GM23338 (cell line): ENCODE results near the gene NET1.

Experiments
- CREB1 ChIP-seq: fragments of 250-450 bp; sonication (Bioruptor Pico); IDR thresholded peaks from 2 replicates; pipeline ENCODE4 v1.5.0; 2020; ENCODE audit warnings: low read depth, mild to moderate bottlenecking, moderate library complexity
- EZH2 ChIP-seq: fragments of 200-600 bp; sonication (generic); IDR thresholded peaks from one replicate; pipeline ENCODE4 v1.8.0; 2017; ENCODE audit warnings: antibody characterized with exemption, mild to moderate bottlenecking, low read depth; ENCODE audit not compliant: unreplicated experiment
- EZH2phosphoT487 ChIP-seq: fragments of 200-600 bp; sonication (generic); IDR thresholded peaks from one replicate; pipeline ENCODE4 v1.8.1; 2018; ENCODE audit warnings: antibody characterized with exemption; ENCODE audit not compliant: unreplicated experiment
- NANOG ChIP-seq: IDR thresholded peaks from 2 replicates; pipeline ENCODE4 v1.6.1; 2016; ENCODE audit warnings: antibody characterized with exemption, borderline replicate concordance
- POLR2AphosphoS5 ChIP-seq: IDR thresholded peaks from 2 replicates; pipeline ENCODE4 v1.6.1; 2016; ENCODE audit warnings: antibody characterized with exemption, low read depth
- STAT1 ChIP-seq: IDR thresholded peaks from one replicate; pipeline ENCODE4 v1.6.1; 2016; ENCODE audit warnings: antibody characterized with exemption; ENCODE audit not compliant: unreplicated experiment
- ZNF114 ChIP-seq: fragments of 250-450 bp; sonication (Bioruptor Pico); IDR thresholded peaks from 2 replicates; pipeline ENCODE4 v1.5.0; 2020; ENCODE audit warnings: mild to moderate bottlenecking, moderate library complexity
- ZNF331 ChIP-seq: fragments of 250-450 bp; sonication (Bioruptor Pico); IDR thresholded peaks from 2 replicates; pipeline ENCODE4 v1.5.0; 2020; ENCODE audit warnings: low read depth, mild to moderate bottlenecking, moderate library complexity
- TF ChIP-seq, protein P1 (sequence below), 2 experiments: fragments of 200-600 bp in 1 of 2; sonication (generic) in 1 of 2; conservative IDR thresholded peaks; 2 replicates each; pipeline versions ENCODE4 v1.5.1 to v1.6.1; 2016 to 2017; ENCODE audit warnings: antibody characterized with exemption in 2 of 2, low read depth in 2 of 2, mild to moderate bottlenecking in 2 of 2, moderate library complexity in 1 of 2
- TF ChIP-seq, protein P2 (sequence below): IDR thresholded peaks from one replicate; pipeline ENCODE4 v1.6.1; 2018; ENCODE audit warnings: antibody characterized with exemption; ENCODE audit not compliant: unreplicated experiment
- TF ChIP-seq, protein P3 (sequence below): fragments of 250-450 bp; sonication (Bioruptor Pico); IDR thresholded peaks from 2 replicates; pipeline ENCODE4 v1.5.0; 2020; ENCODE audit warnings: mild to moderate bottlenecking, moderate library complexity

DNA sequence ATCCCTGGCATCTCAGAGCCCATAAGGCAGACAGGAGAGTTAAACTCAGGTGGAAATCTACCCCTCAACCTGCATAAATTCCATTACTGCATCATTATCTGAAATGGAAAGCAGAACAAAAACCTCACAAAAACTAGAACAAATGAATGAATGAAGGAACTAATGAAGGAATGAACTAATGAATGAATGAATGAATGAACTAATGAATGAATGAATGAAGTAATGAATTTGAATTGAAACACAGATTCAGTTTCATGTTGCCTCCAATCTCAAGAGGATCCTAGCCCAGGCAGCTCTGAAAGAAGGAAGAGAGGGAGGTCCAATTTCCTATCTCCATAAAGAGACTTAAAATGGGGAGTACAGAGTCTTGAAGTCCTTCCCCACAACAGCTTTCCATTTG, 49.5 kb upstream of the NET1 start:
- TF ChIP-seq, protein P1, sequence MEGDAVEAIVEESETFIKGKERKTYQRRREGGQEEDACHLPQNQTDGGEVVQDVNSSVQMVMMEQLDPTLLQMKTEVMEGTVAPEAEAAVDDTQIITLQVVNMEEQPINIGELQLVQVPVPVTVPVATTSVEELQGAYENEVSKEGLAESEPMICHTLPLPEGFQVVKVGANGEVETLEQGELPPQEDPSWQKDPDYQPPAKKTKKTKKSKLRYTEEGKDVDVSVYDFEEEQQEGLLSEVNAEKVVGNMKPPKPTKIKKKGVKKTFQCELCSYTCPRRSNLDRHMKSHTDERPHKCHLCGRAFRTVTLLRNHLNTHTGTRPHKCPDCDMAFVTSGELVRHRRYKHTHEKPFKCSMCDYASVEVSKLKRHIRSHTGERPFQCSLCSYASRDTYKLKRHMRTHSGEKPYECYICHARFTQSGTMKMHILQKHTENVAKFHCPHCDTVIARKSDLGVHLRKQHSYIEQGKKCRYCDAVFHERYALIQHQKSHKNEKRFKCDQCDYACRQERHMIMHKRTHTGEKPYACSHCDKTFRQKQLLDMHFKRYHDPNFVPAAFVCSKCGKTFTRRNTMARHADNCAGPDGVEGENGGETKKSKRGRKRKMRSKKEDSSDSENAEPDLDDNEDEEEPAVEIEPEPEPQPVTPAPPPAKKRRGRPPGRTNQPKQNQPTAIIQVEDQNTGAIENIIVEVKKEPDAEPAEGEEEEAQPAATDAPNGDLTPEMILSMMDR (conservative IDR thresholded peaks at IDR 0.05; ENCODE audit: low read depth in 2 of 2), result no peak
- TF ChIP-seq EZH2phosphoT487, result no peak
- TF ChIP-seq POLR2AphosphoS5, result no peak
- TF ChIP-seq, protein P2, sequence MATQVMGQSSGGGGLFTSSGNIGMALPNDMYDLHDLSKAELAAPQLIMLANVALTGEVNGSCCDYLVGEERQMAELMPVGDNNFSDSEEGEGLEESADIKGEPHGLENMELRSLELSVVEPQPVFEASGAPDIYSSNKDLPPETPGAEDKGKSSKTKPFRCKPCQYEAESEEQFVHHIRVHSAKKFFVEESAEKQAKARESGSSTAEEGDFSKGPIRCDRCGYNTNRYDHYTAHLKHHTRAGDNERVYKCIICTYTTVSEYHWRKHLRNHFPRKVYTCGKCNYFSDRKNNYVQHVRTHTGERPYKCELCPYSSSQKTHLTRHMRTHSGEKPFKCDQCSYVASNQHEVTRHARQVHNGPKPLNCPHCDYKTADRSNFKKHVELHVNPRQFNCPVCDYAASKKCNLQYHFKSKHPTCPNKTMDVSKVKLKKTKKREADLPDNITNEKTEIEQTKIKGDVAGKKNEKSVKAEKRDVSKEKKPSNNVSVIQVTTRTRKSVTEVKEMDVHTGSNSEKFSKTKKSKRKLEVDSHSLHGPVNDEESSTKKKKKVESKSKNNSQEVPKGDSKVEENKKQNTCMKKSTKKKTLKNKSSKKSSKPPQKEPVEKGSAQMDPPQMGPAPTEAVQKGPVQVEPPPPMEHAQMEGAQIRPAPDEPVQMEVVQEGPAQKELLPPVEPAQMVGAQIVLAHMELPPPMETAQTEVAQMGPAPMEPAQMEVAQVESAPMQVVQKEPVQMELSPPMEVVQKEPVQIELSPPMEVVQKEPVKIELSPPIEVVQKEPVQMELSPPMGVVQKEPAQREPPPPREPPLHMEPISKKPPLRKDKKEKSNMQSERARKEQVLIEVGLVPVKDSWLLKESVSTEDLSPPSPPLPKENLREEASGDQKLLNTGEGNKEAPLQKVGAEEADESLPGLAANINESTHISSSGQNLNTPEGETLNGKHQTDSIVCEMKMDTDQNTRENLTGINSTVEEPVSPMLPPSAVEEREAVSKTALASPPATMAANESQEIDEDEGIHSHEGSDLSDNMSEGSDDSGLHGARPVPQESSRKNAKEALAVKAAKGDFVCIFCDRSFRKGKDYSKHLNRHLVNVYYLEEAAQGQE, result no peak
- no peak for TF ChIP-seq EZH2
- TF ChIP-seq NANOG, result no peak
- no peak for TF ChIP-seq STAT1
- no peak for TF ChIP-seq CREB1 (CRISPR knock-in tag)
- TF ChIP-seq, protein P3, sequence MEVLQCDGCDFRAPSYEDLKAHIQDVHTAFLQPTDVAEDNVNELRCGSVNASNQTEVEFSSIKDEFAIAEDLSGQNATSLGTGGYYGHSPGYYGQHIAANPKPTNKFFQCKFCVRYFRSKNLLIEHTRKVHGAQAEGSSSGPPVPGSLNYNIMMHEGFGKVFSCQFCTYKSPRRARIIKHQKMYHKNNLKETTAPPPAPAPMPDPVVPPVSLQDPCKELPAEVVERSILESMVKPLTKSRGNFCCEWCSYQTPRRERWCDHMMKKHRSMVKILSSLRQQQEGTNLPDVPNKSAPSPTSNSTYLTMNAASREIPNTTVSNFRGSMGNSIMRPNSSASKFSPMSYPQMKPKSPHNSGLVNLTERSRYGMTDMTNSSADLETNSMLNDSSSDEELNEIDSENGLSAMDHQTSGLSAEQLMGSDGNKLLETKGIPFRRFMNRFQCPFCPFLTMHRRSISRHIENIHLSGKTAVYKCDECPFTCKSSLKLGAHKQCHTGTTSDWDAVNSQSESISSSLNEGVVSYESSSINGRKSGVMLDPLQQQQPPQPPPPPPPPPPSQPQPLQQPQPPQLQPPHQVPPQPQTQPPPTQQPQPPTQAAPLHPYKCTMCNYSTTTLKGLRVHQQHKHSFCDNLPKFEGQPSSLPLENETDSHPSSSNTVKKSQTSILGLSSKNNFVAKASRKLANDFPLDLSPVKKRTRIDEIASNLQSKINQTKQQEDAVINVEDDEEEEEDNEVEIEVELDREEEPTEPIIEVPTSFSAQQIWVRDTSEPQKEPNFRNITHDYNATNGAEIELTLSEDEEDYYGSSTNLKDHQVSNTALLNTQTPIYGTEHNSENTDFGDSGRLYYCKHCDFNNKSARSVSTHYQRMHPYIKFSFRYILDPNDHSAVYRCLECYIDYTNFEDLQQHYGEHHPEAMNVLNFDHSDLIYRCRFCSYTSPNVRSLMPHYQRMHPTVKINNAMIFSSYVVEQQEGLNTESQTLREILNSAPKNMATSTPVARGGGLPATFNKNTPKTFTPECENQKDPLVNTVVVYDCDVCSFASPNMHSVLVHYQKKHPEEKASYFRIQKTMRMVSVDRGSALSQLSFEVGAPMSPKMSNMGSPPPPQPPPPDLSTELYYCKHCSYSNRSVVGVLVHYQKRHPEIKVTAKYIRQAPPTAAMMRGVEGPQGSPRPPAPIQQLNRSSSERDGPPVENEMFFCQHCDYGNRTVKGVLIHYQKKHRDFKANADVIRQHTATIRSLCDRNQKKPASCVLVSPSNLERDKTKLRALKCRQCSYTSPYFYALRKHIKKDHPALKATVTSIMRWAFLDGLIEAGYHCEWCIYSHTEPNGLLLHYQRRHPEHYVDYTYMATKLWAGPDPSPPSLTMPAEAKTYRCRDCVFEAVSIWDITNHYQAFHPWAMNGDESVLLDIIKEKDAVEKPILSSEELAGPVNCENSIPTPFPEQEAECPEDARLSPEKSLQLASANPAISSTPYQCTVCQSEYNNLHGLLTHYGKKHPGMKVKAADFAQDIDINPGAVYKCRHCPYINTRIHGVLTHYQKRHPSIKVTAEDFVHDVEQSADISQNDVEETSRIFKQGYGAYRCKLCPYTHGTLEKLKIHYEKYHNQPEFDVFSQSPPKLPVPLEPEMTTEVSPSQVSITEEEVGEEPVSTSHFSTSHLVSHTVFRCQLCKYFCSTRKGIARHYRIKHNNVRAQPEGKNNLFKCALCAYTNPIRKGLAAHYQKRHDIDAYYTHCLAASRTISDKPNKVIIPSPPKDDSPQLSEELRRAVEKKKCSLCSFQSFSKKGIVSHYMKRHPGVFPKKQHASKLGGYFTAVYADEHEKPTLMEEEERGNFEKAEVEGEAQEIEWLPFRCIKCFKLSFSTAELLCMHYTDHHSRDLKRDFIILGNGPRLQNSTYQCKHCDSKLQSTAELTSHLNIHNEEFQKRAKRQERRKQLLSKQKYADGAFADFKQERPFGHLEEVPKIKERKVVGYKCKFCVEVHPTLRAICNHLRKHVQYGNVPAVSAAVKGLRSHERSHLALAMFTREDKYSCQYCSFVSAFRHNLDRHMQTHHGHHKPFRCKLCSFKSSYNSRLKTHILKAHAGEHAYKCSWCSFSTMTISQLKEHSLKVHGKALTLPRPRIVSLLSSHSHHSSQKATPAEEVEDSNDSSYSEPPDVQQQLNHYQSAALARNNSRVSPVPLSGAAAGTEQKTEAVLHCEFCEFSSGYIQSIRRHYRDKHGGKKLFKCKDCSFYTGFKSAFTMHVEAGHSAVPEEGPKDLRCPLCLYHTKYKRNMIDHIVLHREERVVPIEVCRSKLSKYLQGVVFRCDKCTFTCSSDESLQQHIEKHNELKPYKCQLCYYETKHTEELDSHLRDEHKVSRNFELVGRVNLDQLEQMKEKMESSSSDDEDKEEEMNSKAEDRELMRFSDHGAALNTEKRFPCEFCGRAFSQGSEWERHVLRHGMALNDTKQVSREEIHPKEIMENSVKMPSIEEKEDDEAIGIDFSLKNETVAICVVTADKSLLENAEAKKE (CRISPR knock-in tag), result no peak
- TF ChIP-seq ZNF114, result no peak
- no peak for TF ChIP-seq ZNF331
